A549 (cell line): Measurements from ENCODE around the gene GATB.

Experiments
- EHMT2 ChIP-seq: fragments of 200-600 bp; sonication (generic); IDR thresholded peaks from 2 replicates; pipeline ENCODE4 v1.6.1; 2016; ENCODE audit warnings: antibody characterized with exemption, low read depth, mild to moderate bottlenecking, moderate library complexity
- POLR2A ChIP-seq: IDR thresholded peaks from 2 replicates; pipeline ENCODE4 v1.6.1; 2012; ENCODE audit warnings: mild to moderate bottlenecking, low read length
- TF ChIP-seq, protein P1 (sequence below): fragments of 250-450 bp; sonication (Bioruptor Pico); IDR thresholded peaks from 2 replicates; pipeline ENCODE4 v1.5.0; 2021; ENCODE audit warnings: mild to moderate bottlenecking, moderate library complexity, borderline replicate concordance
- TF ChIP-seq, protein P2 (sequence below): fragments of >200 bp; sonication (Bioruptor Twin); formaldehyde crosslinking; IDR thresholded peaks from 3 replicates; pipeline ENCODE4 v1.5.1; 2016
- TF ChIP-seq, protein P3 (sequence below): IDR thresholded peaks from 2 replicates; pipeline ENCODE4 v1.6.1; 2012; ENCODE audit warnings: low read depth, borderline replicate concordance

DNA sequence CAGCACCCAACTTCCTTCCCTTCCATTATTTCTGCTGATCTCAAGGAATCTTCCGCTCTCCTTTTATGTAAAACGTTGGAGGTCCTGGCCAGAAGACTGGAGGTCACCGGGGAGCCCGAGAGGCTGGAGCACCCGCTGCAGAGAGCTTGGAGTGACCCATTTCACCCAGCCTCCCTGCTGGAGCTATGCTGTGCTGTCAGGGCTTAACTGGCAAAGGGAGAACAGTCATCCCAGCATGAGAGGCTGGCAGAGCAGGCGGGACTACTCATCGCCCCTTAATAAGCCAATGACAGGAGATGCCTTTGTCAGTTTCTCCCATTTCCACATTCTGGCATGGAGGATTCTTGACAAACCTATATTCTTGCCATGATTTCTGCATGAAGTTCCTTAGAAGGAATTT is 98.9 kb downstream of the GATB start:
- TF ChIP-seq, protein P1, sequence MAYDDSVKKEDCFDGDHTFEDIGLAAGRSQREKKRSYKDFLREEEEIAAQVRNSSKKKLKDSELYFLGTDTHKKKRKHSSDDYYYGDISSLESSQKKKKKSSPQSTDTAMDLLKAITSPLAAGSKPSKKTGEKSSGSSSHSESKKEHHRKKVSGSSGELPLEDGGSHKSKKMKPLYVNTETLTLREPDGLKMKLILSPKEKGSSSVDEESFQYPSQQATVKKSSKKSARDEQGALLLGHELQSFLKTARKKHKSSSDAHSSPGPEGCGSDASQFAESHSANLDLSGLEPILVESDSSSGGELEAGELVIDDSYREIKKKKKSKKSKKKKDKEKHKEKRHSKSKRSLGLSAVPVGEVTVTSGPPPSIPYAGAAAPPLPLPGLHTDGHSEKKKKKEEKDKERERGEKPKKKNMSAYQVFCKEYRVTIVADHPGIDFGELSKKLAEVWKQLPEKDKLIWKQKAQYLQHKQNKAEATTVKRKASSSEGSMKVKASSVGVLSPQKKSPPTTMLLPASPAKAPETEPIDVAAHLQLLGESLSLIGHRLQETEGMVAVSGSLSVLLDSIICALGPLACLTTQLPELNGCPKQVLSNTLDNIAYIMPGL (CRISPR knock-in tag), result no peak
- TF ChIP-seq, protein P2, sequence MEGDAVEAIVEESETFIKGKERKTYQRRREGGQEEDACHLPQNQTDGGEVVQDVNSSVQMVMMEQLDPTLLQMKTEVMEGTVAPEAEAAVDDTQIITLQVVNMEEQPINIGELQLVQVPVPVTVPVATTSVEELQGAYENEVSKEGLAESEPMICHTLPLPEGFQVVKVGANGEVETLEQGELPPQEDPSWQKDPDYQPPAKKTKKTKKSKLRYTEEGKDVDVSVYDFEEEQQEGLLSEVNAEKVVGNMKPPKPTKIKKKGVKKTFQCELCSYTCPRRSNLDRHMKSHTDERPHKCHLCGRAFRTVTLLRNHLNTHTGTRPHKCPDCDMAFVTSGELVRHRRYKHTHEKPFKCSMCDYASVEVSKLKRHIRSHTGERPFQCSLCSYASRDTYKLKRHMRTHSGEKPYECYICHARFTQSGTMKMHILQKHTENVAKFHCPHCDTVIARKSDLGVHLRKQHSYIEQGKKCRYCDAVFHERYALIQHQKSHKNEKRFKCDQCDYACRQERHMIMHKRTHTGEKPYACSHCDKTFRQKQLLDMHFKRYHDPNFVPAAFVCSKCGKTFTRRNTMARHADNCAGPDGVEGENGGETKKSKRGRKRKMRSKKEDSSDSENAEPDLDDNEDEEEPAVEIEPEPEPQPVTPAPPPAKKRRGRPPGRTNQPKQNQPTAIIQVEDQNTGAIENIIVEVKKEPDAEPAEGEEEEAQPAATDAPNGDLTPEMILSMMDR, result no peak
- TF ChIP-seq POLR2A, result no peak
- TF ChIP-seq EHMT2, result no peak
- TF ChIP-seq, protein P3, sequence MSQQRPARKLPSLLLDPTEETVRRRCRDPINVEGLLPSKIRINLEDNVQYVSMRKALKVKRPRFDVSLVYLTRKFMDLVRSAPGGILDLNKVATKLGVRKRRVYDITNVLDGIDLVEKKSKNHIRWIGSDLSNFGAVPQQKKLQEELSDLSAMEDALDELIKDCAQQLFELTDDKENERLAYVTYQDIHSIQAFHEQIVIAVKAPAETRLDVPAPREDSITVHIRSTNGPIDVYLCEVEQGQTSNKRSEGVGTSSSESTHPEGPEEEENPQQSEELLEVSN, result no peak
